Upper lobe of left lung (tissue), 6 donors: ENCODE data around the gene CHMP2A. TPM values are rescaled to one million over a fixed set of nuclear protein-coding genes. Genes with fewer than 3 reads are reported as not detected.
A peak's percentile ranks its signal among the peaks of the same experiment; 100 is the strongest.

Experiments used
- ATAC-seq, 2 donors: fragments of 200-7000 bp; cut with Tn5 transposase; one replicate each; pipeline ENCODE4 v1.9.1; 2022; ENCODE audit warnings: mild to moderate bottlenecking in 2 of 2, moderate library complexity in 2 of 2; ENCODE audit not compliant: low FRiP score in 2 of 2
- DNase-seq, 2 donors: peaks; one replicate each; pipeline ENCODE4 v3.0.0-alpha.2; 2019 to 2020
- H3K27ac ChIP-seq, 4 donors: fragments of 200-600 bp; sonication (generic); one replicate each; pipeline ENCODE4 v1.5.1; 2016 to 2019
- H3K27me3 ChIP-seq, 4 donors: fragments of 200-600 bp; sonication (generic); one replicate each; pipeline ENCODE4 v1.5.1; 2017 to 2019
- H3K36me3 ChIP-seq, 4 donors: fragments of 200-600 bp; sonication (generic); one replicate each; pipeline ENCODE4 v1.5.1; 2016 to 2019
- H3K4me1 ChIP-seq, 4 donors: fragments of 200-600 bp; sonication (generic); one replicate each; pipeline ENCODE4 v1.5.1; 2018 to 2019
- H3K4me3 ChIP-seq, 4 donors: fragments of 200-600 bp; sonication (generic); one replicate each; pipeline ENCODE4 v1.5.1; 2017 to 2019; ENCODE audit warnings: mild to moderate bottlenecking in 2 of 4, moderate library complexity in 1 of 4
- H3K9me3 ChIP-seq, 4 donors: fragments of 200-600 bp; sonication (generic); one replicate each; pipeline ENCODE4 v1.5.1; 2018 to 2019
- CTCF ChIP-seq, 6 experiments: fragments of 450-650 bp in 4 of 6; fragments of 200-600 bp in 2 of 6; sonication (generic) in 2 of 6; IDR thresholded peaks; one replicate each; pipeline ENCODE4 v1.5.1; 2016 to 2019; ENCODE audit warnings: antibody characterized with exemption in 6 of 6
- EP300 ChIP-seq, 4 donors: sonication (generic); formaldehyde crosslinking; IDR thresholded peaks; one replicate each; pipeline ENCODE4 v1.5.1; 2017; ENCODE audit warnings: antibody characterized with exemption in 4 of 4, control low read depth in 2 of 4
- POLR2A ChIP-seq, 4 donors: fragments of 450-650 bp; IDR thresholded peaks; one replicate each; pipeline ENCODE4 v1.5.1; 2016 to 2017; ENCODE audit warnings: antibody characterized with exemption in 4 of 4, mild to moderate bottlenecking in 2 of 4
- POLR2AphosphoS5 ChIP-seq, 2 donors: sonication (generic); formaldehyde crosslinking; IDR thresholded peaks; one replicate each; pipeline ENCODE4 v1.5.1; 2017; ENCODE audit warnings: antibody characterized with exemption in 2 of 2
- WGBS, 2 donors: methylation state at CpG; one replicate each; pipeline ENCODE4 v1.1.5; 2017 to 2018; 5-methylcytosine and 5-hydroxymethylcytosine counted together
- total RNA-seq, 6 donors: library from RNA; depleted of rRNA in 4 of 6; stranded (reverse); fragments of >200 nt in 4 of 6; gene quantifications; one replicate each; pipeline versions ENCODE4 v1.1.0 to v1.2.1, GENCODE V29; 2016 to 2021
- donor health status: DM: no; HTN: no; CAD: no; lungs with moderate emphysema.
- donor health status: DM: no; HTN: yes; CAD: no; lungs with severe emphysema.

Gene CHMP2A
- total RNA-seq, 6 donors from 2014 or later: 75.4 to 162 (median 123) TPM

- H3K9me3 ChIP-seq: no peaks in the 10 kb centered on the region
- H3K27me3 ChIP-seq: no peaks in the 10 kb centered on the region
- peaks cover 22 to 46% (median 29%) of the 10 kb centered on the region in 4 donors for H3K4me1 ChIP-seq
- 0% methylated on average over 14 to 38 of the region's 66 CpGs for WGBS, 2 donors
- peak; percentile 84 for ATAC-seq
- peak overlapping the region; percentile 88 to 94 (median 93) for H3K27ac ChIP-seq
- no peak for TF ChIP-seq EP300 (IDR thresholded peaks at IDR 0.05)
- TF ChIP-seq CTCF (IDR thresholded peaks at IDR 0.05): peak in 3 of 6 experiments; percentile 8 to 28 (median 24)
- peak in 2 of 4 donors; percentile 76 to 79 for TF ChIP-seq POLR2A (IDR thresholded peaks at IDR 0.05)
- peak; percentile 69 to 73 for TF ChIP-seq POLR2AphosphoS5 (IDR thresholded peaks at IDR 0.05)
- peak; percentile 95 to 96 for DNase-seq
- peaks cover 0 to 7% (median 7%) of the 10 kb centered on the region in 4 donors for H3K36me3 ChIP-seq
- peak overlapping the region; percentile 73 to 97 (median 90) for H3K4me3 ChIP-seq
Observed at GRCh38 chr19:58575183-58576041, 20.5 kb upstream of the CHMP2A start.

GRCh38 chr19:58573658-58574164 is 18.8 kb upstream of the CHMP2A start:
- H3K9me3 ChIP-seq: no peaks in the 10 kb centered on the region
- H3K36me3 ChIP-seq: peaks cover 0 to 23% (median 22%) of the 10 kb centered on the region in 4 donors
- peak overlapping the region; percentile 26 to 86 (median 68) for H3K4me3 ChIP-seq
- peaks cover 22 to 46% (median 29%) of the 10 kb centered on the region in 4 donors for H3K4me1 ChIP-seq
- H3K27me3 ChIP-seq: no peaks in the 10 kb centered on the region
- H3K27ac ChIP-seq: peak overlapping the region; percentile 91 to 99 (median 94)
- DNase-seq (no peak), ATAC-seq (no peak)
- TF ChIP-seq POLR2A (IDR thresholded peaks at IDR 0.05) (no peak), POLR2AphosphoS5 (IDR thresholded peaks at IDR 0.05) (no peak), CTCF (IDR thresholded peaks at IDR 0.05) (no peak), EP300 (IDR thresholded peaks at IDR 0.05) (no peak)
- 2% methylated on average over 20 of the region's 20 CpGs for WGBS, 2 donors

- ATAC-seq (peak; percentile 88 to 94), DNase-seq (peak; percentile 100)
- peaks cover 3 to 24% (median 23%) of the 10 kb centered on the region in 4 donors for H3K36me3 ChIP-seq
- H3K4me3 ChIP-seq: peak within 1 kb of the TSS; percentile 55 to 86 (median 68)
- H3K27ac ChIP-seq: peak within 1 kb of the TSS; percentile 91 to 99 (median 94)
- H3K4me1 ChIP-seq: peaks cover 22 to 46% (median 29%) of the 10 kb centered on the region in 4 donors
- no peaks in the 10 kb centered on the region for H3K9me3 ChIP-seq
- 0 to 1% methylated on average over 43 to 75 of the region's 75 CpGs for WGBS, 2 donors
- H3K27me3 ChIP-seq: no peaks in the 10 kb centered on the region
- peak in 3 of 4 donors; percentile 27 to 61 (median 59) for TF ChIP-seq POLR2A (IDR thresholded peaks at IDR 0.05)
- peak in 1 of 4 donors; percentile 61 for TF ChIP-seq EP300 (IDR thresholded peaks at IDR 0.05)
- TF ChIP-seq POLR2AphosphoS5 (IDR thresholded peaks at IDR 0.05): peak; percentile 86 to 88
- peak in 4 of 6 experiments; percentile 21 to 73 (median 59) for TF ChIP-seq CTCF (IDR thresholded peaks at IDR 0.05)
Observed at GRCh38 chr19:58572818-58573657, 18.1 kb upstream of the CHMP2A start, which contains the start of gene MZF1. TSS of gene MZF1 (minus strand) at chr19:58573335. CDS start at chr19:58571389, 1,946 bp downstream.

- Histone ChIP-seq H3K4me3 (peak overlapping the region; percentile 22 to 86 (median 68)), H3K4me1 (peaks cover 22 to 45% (median 29%) of the 10 kb centered on the region in 4 donors), H3K27ac (peak overlapping the region; percentile 91 to 99 (median 94)), H3K9me3 (no peaks in the 10 kb centered on the region), H3K36me3 (peaks cover 3 to 24% (median 23%) of the 10 kb centered on the region in 4 donors), H3K27me3 (no peaks in the 10 kb centered on the region)
- ATAC-seq: no peak
- 31 to 71% methylated on average over 11 to 24 of the region's 24 CpGs for WGBS, 2 donors
- TF ChIP-seq EP300 (IDR thresholded peaks at IDR 0.05) (peak in 1 of 4 donors; percentile 14), CTCF (IDR thresholded peaks at IDR 0.05) (no peak)
- no peak for DNase-seq
Observed at GRCh38 chr19:58572026-58572817, 17.3 kb upstream of the CHMP2A start.
